C1 segment of cervical spinal cord (tissue), 14 donors: ENCODE measurements around the gene EPAS1.

Experiments used
- DNase-seq, 14 donors: peaks; one replicate each; lab custom pipeline; 2025; lab: John Stamatoyannopoulos, UW

EPAS1 gene

GRCh38 chr2:46363535-46364170 is 66.4 kb downstream of the EPAS1 start:
- no peak for DNase-seq

- DNase-seq, result peak in 1 of 14 donors; percentile 3
Measured at GRCh38 chr2:46364797-46365457, 67.7 kb downstream of the EPAS1 start.

GRCh38 chr2:46365913-46366667 is 68.9 kb downstream of the EPAS1 start:
- DNase-seq, result no peak

GRCh38 chr2:46366668-46367052 is 69.5 kb downstream of the EPAS1 start:
- no peak for DNase-seq

DNA sequence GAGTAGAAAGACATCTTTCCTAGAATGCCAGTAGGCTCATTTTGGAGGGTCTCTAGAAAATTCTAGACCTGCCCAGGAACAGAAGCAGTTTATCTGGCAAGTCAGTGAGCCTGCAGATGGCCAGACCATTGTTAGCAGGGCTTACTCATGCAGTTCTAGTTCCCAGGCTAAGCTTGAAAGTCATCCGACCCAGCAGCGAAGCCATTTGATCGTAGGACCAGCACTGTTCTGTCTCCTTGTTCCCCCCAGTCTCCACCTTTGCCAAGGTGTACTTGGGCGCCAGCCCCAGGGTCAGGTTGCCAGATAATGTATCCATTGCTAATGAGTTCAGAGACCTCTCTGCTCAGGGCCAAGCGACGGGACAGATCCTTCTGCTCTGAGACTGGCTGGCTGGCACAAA is 70.1 kb downstream of the EPAS1 start:
- peak in 4 of 14 donors; percentile 19 to 61 (median 30) for DNase-seq

GRCh38 chr2:46368401-46368800 is 71.2 kb downstream of the EPAS1 start:
- DNase-seq, result no peak

- no peak for DNase-seq
Measured at GRCh38 chr2:46369783-46370182, 72.6 kb downstream of the EPAS1 start.

DNA sequence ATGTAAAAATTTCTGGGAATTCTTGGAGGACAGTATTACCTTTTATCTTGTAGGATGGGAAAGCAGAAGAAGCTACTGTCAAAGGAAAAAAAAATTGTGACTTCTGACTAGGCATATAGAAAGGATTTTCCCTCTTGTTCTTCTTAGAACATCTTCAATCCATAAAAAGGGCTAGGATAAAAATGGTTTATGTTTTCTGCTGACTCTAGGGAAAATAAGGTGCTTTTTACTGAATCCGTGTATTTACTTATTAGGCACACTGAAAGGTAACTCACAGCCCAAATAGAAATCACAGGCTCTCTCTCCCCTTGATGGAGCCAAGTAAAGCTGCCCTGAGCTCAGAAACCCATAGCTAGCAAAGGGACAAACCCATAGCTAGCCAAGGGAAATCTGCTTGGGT is 74.6 kb downstream of the EPAS1 start:
- no peak for DNase-seq

GRCh38 chr2:46372475-46372874 is 75.3 kb downstream of the EPAS1 start:
- DNase-seq, result no peak

DNA sequence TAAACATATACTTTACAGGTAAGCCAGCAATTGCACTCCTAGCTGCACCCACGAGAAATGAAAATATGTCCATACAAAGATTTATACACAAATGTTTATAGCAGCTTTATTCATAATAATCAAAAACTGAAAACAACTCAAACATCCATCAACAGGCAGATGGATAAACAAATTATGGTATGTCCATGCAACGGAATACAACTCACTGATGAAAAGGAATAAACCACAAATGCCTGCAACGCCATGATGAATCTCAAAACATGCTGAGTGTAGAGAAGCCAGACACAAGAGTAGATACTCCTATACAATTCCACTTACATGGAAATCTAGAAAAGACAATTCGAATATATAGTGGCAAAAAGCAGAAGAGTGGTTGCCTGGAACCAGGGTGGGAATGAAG is 76.0 kb downstream of the EPAS1 start:
- DNase-seq, result no peak

GRCh38 chr2:46375566-46376125 is 78.4 kb downstream of the EPAS1 start:
- DNase-seq, result no peak

DNA sequence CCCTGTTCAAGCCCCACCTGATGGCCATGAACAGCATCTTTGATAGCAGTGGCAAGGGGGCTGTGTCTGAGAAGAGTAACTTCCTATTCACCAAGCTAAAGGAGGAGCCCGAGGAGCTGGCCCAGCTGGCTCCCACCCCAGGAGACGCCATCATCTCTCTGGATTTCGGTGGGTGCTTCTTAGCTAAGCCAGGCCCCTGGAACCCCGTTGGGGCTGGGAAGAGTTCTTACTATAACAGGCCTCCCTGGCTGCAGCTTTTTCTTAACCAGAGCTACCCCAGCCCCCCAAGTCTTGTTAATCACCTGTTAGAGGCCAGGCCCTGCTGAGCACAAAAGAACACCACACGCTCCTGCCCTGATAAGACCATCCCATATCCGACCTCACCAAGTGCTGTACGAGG is 79.4 kb downstream of the EPAS1 start:
- DNase-seq, result no peak

GRCh38 chr2:46377101-46377581 is 79.9 kb downstream of the EPAS1 start:
- DNase-seq, result peak in 2 of 14 donors; percentile 4 to 77

DNA sequence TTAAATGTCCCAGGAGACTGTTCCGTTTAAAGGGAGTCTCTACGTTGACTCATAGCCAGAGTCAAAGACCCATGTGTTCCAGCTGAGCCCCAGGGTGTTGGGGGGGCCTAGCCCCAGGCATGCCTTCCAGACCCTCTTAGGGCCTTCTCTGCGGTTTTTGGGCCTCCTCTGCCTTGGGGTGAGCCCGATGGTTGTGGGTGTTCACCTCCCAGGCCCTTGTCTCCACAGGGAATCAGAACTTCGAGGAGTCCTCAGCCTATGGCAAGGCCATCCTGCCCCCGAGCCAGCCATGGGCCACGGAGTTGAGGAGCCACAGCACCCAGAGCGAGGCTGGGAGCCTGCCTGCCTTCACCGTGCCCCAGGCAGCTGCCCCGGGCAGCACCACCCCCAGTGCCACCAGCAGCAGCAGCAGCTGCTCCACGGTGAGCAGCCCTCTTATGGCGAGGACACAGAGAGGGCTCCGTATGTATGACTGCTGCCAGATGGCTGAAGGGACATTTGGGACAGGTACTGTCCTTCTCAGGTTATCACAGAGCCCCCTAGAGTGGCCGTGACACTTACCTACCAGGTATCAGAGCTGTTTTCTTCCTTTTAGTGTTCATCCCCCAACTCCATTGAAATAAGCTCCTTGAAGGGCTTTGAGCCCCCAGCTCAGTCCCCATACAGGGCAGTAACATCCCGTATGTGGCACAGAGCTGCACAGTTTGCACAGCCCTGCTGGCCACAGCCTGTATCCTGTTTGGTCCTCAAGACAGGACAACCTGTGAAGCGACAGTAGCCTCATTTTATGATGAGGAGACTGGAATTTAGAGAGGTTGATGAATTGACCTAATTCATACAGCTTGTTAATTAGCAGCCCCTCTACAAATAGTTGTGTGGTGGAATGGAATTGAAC is 80.7 kb downstream of the EPAS1 start:
- no peak for DNase-seq

DNA sequence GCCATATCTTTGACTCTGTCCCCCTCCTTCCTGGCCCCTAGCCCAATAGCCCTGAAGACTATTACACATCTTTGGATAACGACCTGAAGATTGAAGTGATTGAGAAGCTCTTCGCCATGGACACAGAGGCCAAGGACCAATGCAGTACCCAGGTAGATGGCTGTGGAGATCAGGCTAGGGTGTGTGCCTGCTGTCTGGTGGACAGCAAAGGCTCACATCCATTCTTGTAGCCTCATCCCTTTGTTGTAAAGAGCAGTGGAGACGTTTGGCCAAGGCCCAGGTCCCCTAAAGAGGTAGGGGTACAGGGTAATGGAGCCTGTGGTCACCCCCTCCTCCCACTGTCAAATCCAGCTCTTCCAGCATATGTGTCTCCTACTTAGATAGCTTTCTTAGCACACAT is 81.4 kb downstream of the EPAS1 start:
- no peak for DNase-seq

GRCh38 chr2:46379213-46380037 is 82.2 kb downstream of the EPAS1 start:
- DNase-seq, result no peak

GRCh38 chr2:46380038-46380940 is 83.1 kb downstream of the EPAS1 start:
- DNase-seq, result no peak

GRCh38 chr2:46381263-46381849 is 84.1 kb downstream of the EPAS1 start:
- DNase-seq, result no peak

DNA sequence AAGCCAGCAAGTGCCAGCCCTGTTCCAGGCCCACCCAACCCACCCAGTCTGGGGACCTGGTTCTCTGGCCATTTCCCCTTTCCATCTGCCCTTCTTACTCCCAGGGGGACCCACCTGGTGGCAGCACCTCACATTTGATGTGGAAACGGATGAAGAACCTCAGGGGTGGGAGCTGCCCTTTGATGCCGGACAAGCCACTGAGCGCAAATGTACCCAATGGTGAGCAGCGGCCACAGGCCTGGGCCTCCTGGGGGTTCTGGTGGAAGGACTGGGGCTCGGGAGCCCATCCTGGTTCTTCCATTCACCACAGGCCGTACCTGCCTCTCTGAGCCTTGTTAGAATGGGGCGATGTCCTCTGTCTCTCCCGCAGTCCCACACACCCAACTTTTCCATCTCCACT is 84.7 kb downstream of the EPAS1 start:
- DNase-seq, result no peak
